Tibial nerve (tissue), 4 donors: ENCODE measurements around the gene WDR87. TPM values are rescaled to one million over a fixed set of nuclear protein-coding genes. Genes with fewer than 3 reads are reported as not detected.

Experiments
- DNase-seq, 2 donors: peaks; one replicate each; pipeline ENCODE4 v3.0.0-alpha.2; 2019; ENCODE audit warnings: low spot score in 2 of 2
- H3K27ac ChIP-seq, 4 donors: fragments of 200-600 bp; sonication (generic) in 3 of 4; one replicate each; pipeline ENCODE4 v1.5.1; 2017 to 2019; ENCODE audit warnings: mild to moderate bottlenecking in 1 of 4
- H3K27me3 ChIP-seq, 2 donors: fragments of 200-600 bp; sonication (generic) in 1 of 2; one replicate each; pipeline versions ENCODE4 v1.5.1 to v1.6.0; 2017 to 2019
- H3K36me3 ChIP-seq, 3 donors: fragments of 200-600 bp; sonication (generic); one replicate each; pipeline ENCODE4 v1.5.1; 2018 to 2019
- H3K4me1 ChIP-seq, 4 donors: fragments of 200-600 bp; sonication (generic) in 3 of 4; one replicate each; pipeline ENCODE4 v1.5.1; 2017 to 2019
- H3K4me3 ChIP-seq, 4 donors: fragments of 200-600 bp; sonication (generic) in 3 of 4; one replicate each; pipeline ENCODE4 v1.5.1; 2017 to 2019; ENCODE audit warnings: mild to moderate bottlenecking in 1 of 4, moderate library complexity in 1 of 4
- H3K9me3 ChIP-seq, 4 donors: fragments of 200-600 bp; sonication (generic) in 3 of 4; one replicate each; pipeline ENCODE4 v1.5.1; 2017 to 2019
- EP300 ChIP-seq, 2 donors: sonication (generic); formaldehyde crosslinking; IDR thresholded peaks; one replicate each; pipeline ENCODE4 v1.6.1; 2017; ENCODE audit warnings: antibody characterized with exemption in 2 of 2, mild to moderate bottlenecking in 1 of 2
- POLR2A ChIP-seq, 2 donors: fragments of 450-650 bp; IDR thresholded peaks; one replicate each; pipeline ENCODE4 v1.6.1; 2017; ENCODE audit warnings: antibody characterized with exemption in 2 of 2, mild to moderate bottlenecking in 2 of 2, moderate library complexity in 2 of 2
- WGBS, 2 donors: methylation state at CpG; one replicate each; pipeline ENCODE4 v1.1.5; 2018; 5-methylcytosine and 5-hydroxymethylcytosine counted together
- total RNA-seq, 4 donors: library from RNA; depleted of rRNA; stranded (reverse); fragments of >200 nt; gene quantifications; one replicate each; pipeline ENCODE4 v1.1.0, GENCODE V29; 2016
- TF ChIP-seq, protein P1 (sequence below), 5 experiments: fragments of 200-600 bp in 3 of 5; fragments of 450-650 bp in 2 of 5; sonication (generic) in 3 of 5; IDR thresholded peaks; one replicate each; pipeline ENCODE4 v1.5.1; 2016 to 2019; ENCODE audit warnings: antibody characterized with exemption in 5 of 5, mild to moderate bottlenecking in 3 of 5, moderate library complexity in 2 of 5

Gene WDR87
- total RNA-seq, 4 donors from 2014 or later = not detected

DNA sequence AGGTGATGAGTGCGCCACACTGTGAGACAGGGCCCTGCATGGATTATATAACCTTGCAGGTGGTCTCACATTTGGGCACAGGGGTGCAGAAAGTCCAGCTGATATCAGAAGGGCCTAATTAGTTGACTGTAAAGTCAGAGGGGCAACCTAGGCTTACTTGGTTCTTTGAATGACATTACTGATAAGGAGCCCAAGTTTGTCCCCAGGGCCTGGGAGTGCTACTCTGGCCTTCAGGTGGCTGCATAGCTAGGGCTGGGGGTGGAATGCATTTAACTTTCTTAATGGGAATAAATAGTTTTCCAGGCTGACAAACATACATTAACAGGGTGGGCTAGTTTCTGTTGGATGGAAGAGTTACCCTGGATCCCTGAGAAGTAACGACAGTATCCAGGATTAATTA, 3.3 kb downstream of the WDR87 start:
- H3K36me3 ChIP-seq = no peaks in the 10 kb centered on the region
- H3K4me1 ChIP-seq = peaks cover 0 to 12% (median 9%) of the 10 kb centered on the region in 4 donors
- H3K27ac ChIP-seq = no peak overlapping the region
- DNase-seq = no peak
- no peak overlapping the region for H3K4me3 ChIP-seq
- no peaks in the 10 kb centered on the region for H3K9me3 ChIP-seq
- 90 to 92% methylated on average over 2 of the region's 2 CpGs for WGBS, 2 donors
- no peaks in the 10 kb centered on the region for H3K27me3 ChIP-seq
- TF ChIP-seq EP300 (IDR thresholded peaks at IDR 0.05) (no peak), POLR2A (IDR thresholded peaks at IDR 0.05) (no peak)
- TF ChIP-seq, protein P1, sequence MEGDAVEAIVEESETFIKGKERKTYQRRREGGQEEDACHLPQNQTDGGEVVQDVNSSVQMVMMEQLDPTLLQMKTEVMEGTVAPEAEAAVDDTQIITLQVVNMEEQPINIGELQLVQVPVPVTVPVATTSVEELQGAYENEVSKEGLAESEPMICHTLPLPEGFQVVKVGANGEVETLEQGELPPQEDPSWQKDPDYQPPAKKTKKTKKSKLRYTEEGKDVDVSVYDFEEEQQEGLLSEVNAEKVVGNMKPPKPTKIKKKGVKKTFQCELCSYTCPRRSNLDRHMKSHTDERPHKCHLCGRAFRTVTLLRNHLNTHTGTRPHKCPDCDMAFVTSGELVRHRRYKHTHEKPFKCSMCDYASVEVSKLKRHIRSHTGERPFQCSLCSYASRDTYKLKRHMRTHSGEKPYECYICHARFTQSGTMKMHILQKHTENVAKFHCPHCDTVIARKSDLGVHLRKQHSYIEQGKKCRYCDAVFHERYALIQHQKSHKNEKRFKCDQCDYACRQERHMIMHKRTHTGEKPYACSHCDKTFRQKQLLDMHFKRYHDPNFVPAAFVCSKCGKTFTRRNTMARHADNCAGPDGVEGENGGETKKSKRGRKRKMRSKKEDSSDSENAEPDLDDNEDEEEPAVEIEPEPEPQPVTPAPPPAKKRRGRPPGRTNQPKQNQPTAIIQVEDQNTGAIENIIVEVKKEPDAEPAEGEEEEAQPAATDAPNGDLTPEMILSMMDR (IDR thresholded peaks at IDR 0.05) = no peak

DNA sequence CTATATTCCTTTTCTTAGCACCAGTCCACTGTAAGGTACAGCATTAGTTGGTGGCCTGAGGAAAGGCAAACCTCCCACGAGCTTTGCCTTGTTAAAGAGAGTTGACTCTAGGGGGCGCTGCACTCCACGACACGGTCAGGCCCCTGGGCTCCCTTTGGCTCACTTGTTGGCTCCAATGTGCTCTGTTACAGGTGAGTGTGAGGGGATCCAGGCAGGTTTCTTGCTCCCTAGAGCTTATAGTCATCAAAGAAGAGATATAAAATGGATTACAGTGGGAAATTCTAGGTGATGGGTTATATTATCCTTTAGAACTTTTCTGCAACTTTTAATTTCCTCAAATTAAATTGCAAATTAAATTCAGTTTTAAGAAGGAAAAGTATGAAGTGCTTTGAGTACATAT, 3.7 kb downstream of the WDR87 start:
- no peaks in the 10 kb centered on the region for H3K36me3 ChIP-seq
- no peak for TF ChIP-seq EP300 (IDR thresholded peaks at IDR 0.05)
- TF ChIP-seq, protein P1 (IDR thresholded peaks at IDR 0.05) = peak; percentile 64 to 77 (median 68)
- H3K4me3 ChIP-seq = no peak overlapping the region
- H3K27ac ChIP-seq = no peak overlapping the region
- peaks cover 0 to 8% (median 5%) of the 10 kb centered on the region in 4 donors for H3K4me1 ChIP-seq
- WGBS, 2 donors = 0% methylated on average over 4 of the region's 4 CpGs
- peak; percentile 53 to 86 for DNase-seq
- H3K27me3 ChIP-seq = no peaks in the 10 kb centered on the region
- no peaks in the 10 kb centered on the region for H3K9me3 ChIP-seq

DNA sequence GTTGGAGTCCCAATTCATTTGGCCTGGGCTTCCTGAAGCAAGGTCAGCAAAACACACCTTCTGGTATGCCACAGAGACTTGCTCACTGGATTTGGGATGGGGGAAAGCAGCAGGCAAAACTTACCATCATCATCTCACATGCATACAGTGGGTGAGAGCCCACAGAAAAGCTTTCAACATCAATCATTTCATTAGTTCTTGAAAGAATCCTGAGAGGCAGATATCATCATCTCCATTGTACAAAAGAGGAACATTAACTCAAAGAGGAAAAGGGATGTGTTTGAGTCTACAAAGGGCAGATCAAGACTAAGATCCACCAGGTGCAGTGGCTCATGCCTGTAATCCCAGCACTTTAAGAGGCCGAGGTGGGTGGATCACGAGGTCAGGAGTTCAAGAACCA, 6.4 kb downstream of the WDR87 start:
- no peak for DNase-seq
- WGBS, 2 donors = 68 to 84% methylated on average over 2 of the region's 2 CpGs
- TF ChIP-seq, protein P1 (IDR thresholded peaks at IDR 0.05) = no peak
- no peak for TF ChIP-seq EP300 (IDR thresholded peaks at IDR 0.05)
- no peak for TF ChIP-seq POLR2A (IDR thresholded peaks at IDR 0.05)
- no peak overlapping the region for H3K4me3 ChIP-seq
- H3K4me1 ChIP-seq = no peaks in the 10 kb centered on the region
- no peaks in the 10 kb centered on the region for H3K36me3 ChIP-seq
- no peaks in the 10 kb centered on the region for H3K9me3 ChIP-seq
- H3K27me3 ChIP-seq = no peaks in the 10 kb centered on the region
- H3K27ac ChIP-seq = no peak overlapping the region

DNA sequence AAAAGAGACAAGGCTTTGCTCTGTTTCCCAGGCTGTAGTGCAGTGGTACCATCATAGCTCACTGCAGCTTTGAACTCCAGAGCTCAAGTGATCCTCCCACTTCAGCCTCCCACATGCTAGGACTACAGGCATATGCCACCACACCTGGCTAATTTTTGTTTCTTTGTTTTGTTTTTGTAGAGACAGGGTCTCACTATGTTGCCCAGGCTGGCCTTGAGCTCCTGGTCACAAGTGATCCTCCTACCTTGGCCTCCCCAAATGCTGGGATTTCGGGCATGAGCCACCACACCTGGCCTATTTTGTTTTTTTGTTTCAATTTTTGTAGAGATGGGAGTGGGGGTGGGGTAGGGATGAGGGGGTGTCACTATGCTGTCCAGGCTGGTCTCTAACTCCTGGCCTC, 6.9 kb downstream of the WDR87 start:
- DNase-seq = no peak
- WGBS, 2 donors = 88 to 90% methylated on average over 1 of the region's 1 CpG
- no peak overlapping the region for H3K4me3 ChIP-seq
- no peak overlapping the region for H3K27ac ChIP-seq
- no peaks in the 10 kb centered on the region for H3K4me1 ChIP-seq
- TF ChIP-seq POLR2A (IDR thresholded peaks at IDR 0.05) (no peak), EP300 (IDR thresholded peaks at IDR 0.05) (no peak)
- TF ChIP-seq, protein P1 (IDR thresholded peaks at IDR 0.05) = no peak
- no peaks in the 10 kb centered on the region for H3K9me3 ChIP-seq
- H3K36me3 ChIP-seq = no peaks in the 10 kb centered on the region
- no peaks in the 10 kb centered on the region for H3K27me3 ChIP-seq

DNA sequence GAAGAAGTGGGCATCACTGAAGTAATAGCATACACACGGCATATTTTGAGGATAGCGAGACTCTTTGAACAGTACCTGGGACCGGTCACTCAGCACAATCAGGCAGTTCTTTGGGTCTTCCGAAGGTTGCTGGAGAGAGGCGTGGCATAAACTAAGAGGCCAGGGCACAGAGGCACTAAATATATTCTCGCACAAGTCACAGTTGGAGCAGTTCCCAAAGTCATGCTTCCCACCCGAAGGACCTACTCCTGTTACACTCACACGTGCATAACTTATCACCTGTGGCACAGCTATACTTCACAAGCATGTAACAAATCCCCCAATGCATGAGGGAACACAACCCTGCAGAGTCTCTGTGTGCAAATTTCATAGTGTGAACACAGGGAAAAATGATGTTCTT, 10.2 kb downstream of the WDR87 start:
- Histone ChIP-seq H3K27ac (no peak overlapping the region), H3K4me3 (no peak overlapping the region), H3K27me3 (no peaks in the 10 kb centered on the region), H3K9me3 (no peaks in the 10 kb centered on the region), H3K4me1 (no peaks in the 10 kb centered on the region), H3K36me3 (no peaks in the 10 kb centered on the region)
- TF ChIP-seq, protein P1 (IDR thresholded peaks at IDR 0.05) = no peak
- TF ChIP-seq POLR2A (IDR thresholded peaks at IDR 0.05) (no peak), EP300 (IDR thresholded peaks at IDR 0.05) (no peak)
- WGBS, 2 donors = 80 to 83% methylated on average over 8 of the region's 8 CpGs
- DNase-seq = no peak
